ENCODE results near the gene FAM53A.
"Not testable (repeated sequence)": the region's sequence is repeated elsewhere in the genome, so short reads cannot be mapped to it uniquely, and the experiment has no call there.

The FAM53A gene

GRCh38 chr4:1658146-1658545 lies 26.0 kb downstream of the FAM53A start:
- DNase-seq: no peak

DNA sequence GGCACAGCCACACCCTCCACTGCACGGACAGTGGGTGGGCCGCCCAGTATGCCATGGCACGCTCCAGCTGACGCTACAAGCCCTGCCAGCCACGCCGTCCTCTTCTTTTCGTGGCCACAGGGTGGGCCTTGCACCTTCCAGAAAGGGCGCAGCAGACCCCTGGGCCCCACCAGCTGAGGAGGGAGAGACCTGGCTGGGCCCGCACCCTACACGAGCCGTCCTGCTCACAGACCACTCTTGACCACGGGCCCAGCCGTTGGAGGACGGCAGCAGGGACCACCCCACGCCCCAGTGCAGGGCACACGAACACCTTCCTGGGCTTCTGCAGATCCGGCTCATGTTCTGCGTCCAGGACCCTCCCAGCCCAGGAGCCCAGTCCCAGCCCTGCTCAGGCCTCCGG lies 27.1 kb downstream of the FAM53A start:
- DNase-seq: no peak

GRCh38 chr4:1656132-1656531 lies 28.0 kb downstream of the FAM53A start:
- no peak for DNase-seq

GRCh38 chr4:1655676-1656075 lies 28.4 kb downstream of the FAM53A start:
- no peak for DNase-seq

DNA sequence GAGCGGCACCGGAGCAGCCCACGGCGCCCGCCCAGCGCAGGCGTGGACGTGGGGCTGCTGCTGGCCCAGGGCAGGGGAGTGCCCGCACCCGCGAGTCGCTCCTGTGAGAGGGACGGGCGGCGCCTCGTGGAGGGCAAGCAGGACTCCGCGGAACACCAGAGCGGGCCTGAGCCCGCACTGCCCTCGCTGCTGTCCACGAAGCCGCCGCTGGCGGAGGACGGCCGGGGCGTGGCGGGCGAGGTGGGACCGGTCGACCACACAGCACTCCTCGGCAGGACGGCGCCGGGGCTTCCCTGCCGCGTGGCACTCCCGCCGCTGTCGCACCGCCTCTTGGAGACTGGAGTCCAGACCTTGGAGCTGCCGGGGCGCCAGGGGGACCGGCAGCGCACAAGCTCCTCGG lies 29.0 kb downstream of the FAM53A start:
- no peak for DNase-seq

GRCh38 chr4:1654216-1654955 lies 29.7 kb downstream of the FAM53A start:
- DNase-seq: no peak

DNA sequence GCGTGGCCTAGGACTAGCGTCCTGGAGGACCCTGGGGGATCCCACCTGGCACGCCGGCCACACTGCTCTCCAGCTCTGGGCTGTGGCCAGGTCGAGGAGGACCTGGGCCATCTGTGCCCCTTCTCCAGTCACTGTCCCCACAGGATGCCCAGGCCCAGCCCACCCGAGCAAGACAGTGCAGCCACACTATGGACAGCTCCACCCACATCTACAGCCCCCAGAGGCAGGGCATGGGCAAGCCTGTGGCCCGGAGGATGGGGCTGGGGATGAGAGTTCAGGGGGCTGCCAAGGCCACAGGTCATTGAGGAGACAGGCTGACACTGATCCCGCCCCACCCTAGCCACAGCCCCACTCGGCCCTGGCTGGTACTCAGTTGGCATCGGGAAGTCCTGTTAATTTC lies 30.3 kb downstream of the FAM53A start:
- DNase-seq: no peak

GRCh38 chr4:1652088-1652487 lies 32.0 kb downstream of the FAM53A start:
- no peak for DNase-seq

DNA sequence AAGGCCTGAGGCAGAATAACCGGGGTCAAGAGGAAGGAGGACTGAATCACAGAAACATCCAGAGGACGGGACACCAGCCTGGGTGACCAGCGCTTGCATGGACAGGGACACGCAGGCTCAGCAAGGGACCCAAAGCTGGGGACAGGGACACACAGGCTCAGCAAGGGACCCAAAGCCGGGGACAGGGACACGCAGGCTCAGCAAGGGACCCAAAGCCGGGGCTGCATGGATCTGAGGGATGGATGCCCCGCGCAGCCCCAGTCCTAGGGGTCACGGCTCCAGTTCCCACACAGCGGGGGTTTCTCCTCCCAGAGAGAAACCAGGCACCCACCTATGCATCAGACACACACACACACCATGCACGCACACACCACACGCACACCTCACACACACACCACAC lies 32.5 kb downstream of the FAM53A start:
- DNase-seq: no peak

GRCh38 chr4:1648962-1649361 lies 35.2 kb downstream of the FAM53A start:
- no peak for DNase-seq

- no peak for DNase-seq
These were observed 36.7 kb downstream of the FAM53A start for GRCh38 chr4:1647432-1647831.

DNA sequence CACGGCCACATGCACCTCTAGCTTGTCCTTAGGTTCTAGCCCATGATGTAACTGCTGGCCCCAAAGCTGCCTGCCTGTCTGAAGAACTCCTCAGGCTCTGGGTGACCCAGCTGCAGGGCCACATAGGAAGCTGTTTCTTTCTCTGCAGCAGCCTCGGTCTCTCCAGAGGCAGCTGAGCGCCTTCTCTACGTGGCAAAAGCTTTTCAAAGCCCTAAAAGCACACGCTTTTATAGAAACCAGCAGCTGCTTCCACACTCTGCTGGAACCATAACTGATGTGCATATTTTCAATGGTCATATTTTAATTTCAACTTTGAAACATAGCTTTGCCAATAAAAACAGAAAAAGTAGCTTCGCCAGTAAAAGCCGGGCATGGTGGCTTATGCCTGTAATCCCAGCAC lies 37.4 kb downstream of the FAM53A start:
- DNase-seq: no peak

- DNase-seq: no peak
These were observed 39.0 kb downstream of the FAM53A start for GRCh38 chr4:1644891-1645657.

GRCh38 chr4:1643971-1644735 lies 40.0 kb downstream of the FAM53A start:
- no peak for DNase-seq

DNA sequence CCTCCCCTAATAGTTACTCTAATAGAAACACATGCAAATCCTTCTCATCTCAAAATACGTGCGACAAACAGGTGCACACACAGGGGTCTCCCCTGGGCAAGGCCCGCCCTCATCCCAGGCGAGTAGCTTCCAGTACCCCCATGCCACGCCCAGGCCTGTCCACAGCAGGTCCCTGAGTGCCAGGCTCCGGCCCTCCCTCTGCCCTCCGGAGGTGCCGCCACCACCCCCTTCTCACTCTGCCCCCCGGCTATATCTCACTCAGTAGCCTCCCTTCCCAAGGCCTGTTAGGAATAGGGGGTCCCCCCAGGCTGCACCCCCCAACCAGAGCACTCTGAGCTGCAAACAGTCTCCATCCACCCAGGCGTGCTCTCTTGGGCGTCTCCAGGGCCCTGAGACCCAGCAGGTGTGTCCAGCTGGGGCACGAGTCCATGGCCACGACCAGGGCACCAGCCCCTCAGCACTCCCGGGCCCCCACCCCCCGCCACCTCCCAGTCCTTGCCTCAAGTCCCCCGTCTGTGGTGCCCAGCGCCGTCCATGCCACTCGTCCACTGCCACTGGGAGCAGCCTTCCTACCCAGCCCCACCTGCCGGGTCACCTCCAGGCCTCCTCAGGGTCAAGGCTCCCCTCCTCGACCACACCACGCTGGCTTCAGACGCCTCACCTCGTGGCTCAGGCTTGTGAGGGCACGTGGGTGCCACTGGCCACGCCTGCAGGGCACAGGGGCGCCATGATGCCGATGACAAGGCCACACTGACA lies 41.7 kb downstream of the FAM53A start:
- no peak for DNase-seq

GRCh38 chr4:1641671-1642070 lies 42.4 kb downstream of the FAM53A start:
- no peak for DNase-seq

DNA sequence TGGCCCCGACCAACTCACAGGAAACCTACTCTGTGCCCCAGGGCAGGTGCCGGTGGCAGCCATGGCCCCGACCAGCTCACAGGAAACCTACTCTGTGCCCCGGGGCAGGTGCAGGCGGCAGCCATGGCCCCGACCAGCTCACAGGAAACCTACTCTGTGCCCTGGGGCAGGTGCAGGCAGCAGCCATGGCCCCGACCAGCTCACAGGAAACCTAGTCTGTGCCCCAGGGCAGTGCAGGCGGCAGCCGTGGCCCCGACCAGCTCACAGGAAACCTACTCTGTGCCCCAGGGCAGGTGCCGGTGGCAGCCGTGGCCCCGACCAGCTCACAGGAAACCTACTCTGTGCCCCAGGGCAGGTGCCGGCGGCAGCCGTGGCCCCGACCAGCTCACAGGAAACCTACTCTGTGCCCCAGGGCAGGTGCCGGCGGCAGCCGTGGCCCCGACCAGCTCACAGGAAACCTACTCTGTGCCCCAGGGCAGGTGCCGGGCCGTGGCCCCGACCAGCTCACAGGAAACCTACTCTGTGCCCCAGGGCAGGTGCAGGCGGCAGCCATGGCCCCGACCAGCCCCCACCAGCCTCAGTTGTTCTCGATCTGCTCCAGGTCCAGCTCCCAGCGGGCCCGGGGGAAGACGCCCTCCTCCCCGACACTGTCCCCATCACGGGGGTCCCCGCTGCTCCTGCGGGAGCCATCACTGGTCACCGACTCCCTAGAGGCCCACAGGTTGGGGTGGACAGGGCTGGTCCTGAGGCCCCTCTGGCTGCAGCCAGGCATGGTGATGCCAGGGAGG lies 43.2 kb downstream of the FAM53A start:
- not testable (repeated sequence) for DNase-seq

DNA sequence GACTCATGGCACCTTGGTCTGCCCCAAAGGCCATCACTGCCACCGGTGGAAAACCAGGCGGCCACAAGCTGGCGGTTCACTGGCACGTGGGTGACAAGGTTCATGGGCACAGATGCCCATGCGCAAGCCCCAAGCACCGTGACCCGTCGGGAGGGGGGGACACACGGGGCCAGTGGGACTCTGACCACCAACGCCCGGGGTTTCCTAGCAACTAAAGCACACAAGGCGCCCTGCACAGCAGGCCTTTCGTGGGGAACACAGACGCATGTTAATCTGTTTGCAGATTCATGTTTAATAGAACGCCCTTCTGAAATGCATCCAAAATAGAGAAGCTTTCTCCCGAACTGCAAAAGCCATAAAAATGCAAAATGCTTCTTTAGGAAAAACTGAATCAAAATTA lies 43.9 kb downstream of the FAM53A start:
- no peak for DNase-seq

DNA sequence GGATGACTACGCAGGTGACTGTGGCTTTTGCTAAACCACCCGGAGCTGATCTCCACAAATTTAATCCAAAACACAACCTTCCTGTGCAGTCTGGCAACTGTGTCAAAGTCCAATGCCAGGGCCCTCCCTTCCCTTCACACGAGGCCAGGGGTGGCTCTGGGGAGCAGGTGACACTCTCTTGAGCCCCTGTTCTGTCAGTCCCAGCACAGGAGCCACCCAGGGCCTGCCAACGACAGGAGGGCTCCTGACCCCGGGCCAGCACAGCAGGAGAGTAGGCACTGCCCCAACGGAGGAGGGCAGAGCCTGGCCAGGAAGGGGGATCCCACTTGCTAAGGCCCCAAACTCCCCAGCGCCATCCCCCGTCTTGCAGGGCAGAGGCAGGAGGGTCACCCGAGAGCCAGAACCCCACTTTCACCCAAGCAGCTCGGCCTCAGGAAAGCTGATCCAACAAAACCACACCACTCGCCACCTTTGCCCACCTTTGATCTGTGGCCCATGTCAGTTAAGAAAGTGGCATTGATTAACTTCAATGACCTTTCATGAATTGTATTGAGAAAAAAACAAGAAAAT lies 44.7 kb downstream of the FAM53A start:
- no peak for DNase-seq

DNA sequence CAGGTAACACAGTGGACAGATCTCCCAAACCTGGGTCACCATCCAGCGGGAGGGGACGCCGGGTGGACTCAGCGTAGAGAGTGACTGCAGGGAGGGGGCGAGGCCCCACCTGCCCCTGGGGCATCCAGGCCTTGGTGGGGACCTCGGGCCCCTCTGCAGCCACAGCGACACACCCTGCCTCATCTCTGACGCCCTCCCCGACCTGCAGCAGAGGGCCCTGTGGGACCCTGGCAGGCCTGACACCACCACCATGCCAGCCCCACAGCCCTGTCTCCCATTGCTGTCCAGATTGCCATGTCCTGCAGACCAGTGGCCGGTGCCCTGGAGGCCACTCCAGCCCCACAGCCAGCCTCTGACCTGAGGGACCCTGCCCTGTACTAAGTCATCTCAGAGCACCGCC lies 45.2 kb downstream of the FAM53A start:
- DNase-seq: no peak

- no peak for DNase-seq
These were observed 45.9 kb downstream of the FAM53A start for GRCh38 chr4:1638272-1638598.

All from bone marrow (tissue), 2 donors.